NCI-H82 (cell line): Measurements from ENCODE around the gene SGTB.
"Not testable (repeated sequence)": the region's sequence is repeated elsewhere in the genome, so short reads cannot be mapped to it uniquely, and the experiment has no call there.

Experiments
- DNase-seq: peaks from one replicate; lab custom pipeline; 2025; lab: John Stamatoyannopoulos, UW

Gene SGTB

GRCh38 chr5:65668696-65669095 lies 53.2 kb downstream of the SGTB start:
- no peak for DNase-seq

- peak; percentile 23 for DNase-seq
Observed at GRCh38 chr5:65663804-65664521, 57.9 kb downstream of the SGTB start.

- DNase-seq = no peak
Observed at GRCh38 chr5:65654713-65655112, 67.2 kb downstream of the SGTB start.

- no peak for DNase-seq
Observed at GRCh38 chr5:65651144-65651543, 70.8 kb downstream of the SGTB start.

GRCh38 chr5:65647941-65648340 lies 74.0 kb downstream of the SGTB start:
- DNase-seq = no peak

- DNase-seq = no peak
Observed at GRCh38 chr5:65646938-65647337, 75.0 kb downstream of the SGTB start.

GRCh38 chr5:65640240-65640639 lies 81.7 kb downstream of the SGTB start:
- DNase-seq = no peak

GRCh38 chr5:65630981-65631380 lies 90.9 kb downstream of the SGTB start:
- DNase-seq = peak; percentile 8

- DNase-seq = peak; percentile 1
Observed at GRCh38 chr5:65625743-65626142, 96.2 kb downstream of the SGTB start.

GRCh38 chr5:65624571-65625555 lies 97.0 kb downstream of the SGTB start, which contains the start of the genes SHLD3 and TRAPPC13:
SHLD3 (plus strand) TSS chr5:65625027; CDS start chr5:65629588, 4,561 bp downstream.
TRAPPC13 (plus strand) TSS chr5:65625027; CDS start chr5:65625061, 34 bp downstream.
- DNase-seq = peak; percentile 92

GRCh38 chr5:65624025-65624570 lies 97.8 kb downstream of the SGTB start, which contains the start of gene TRIM23:
TRIM23 (minus strand) TSS chr5:65624333; CDS start chr5:65624274, 59 bp downstream.
- peak; percentile 93 for DNase-seq

GRCh38 chr5:65623482-65623881 lies 98.4 kb downstream of the SGTB start:
- DNase-seq = peak; percentile 42

GRCh38 chr5:65621961-65622360 lies 99.9 kb downstream of the SGTB start:
- DNase-seq = not testable (repeated sequence)

- no peak for DNase-seq
Observed at GRCh38 chr5:65620021-65620420, 101.9 kb downstream of the SGTB start.
